Measurements from ENCODE around the gene INTS14.

- TF ChIP-seq CTCF (IDR thresholded peaks at IDR 0.05; ENCODE audit: low read depth, low read length) = no peak
- TF ChIP-seq EZH2phosphoT487 (IDR thresholded peaks at IDR 0.05; ENCODE audit: low read depth) = no peak
Measured at GRCh38 chr15:65577129-65577996, 33.6 kb downstream of the INTS14 start.
